ENCODE data around the gene RNF4.
"Not testable (repeated sequence)": the region's sequence is repeated elsewhere in the genome, so short reads cannot be mapped to it uniquely, and the experiment has no call there.

The RNF4 gene

DNA sequence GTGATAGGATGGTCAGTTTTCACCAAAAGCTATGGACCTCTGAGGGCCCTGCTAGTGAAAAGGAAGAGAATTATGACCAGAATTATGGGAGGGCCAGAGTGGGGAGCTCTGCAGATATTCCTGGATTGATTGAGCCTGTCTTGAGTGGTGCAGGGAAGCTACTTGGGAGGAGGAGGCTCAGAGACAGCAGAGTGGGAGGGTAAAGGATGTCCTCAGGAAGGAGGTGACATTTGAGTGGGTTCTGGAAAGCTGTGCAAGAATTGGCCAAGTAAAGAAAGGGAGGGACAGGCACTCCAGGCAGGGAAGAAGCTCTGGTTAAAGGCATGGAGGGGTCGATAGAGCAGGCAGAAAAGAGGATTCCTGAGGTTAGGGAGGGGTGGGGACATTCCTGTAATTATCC lies 24.1 kb downstream of the RNF4 start:
- no peak for DNase-seq

GRCh38 chr4:2494992-2495391 lies 26.1 kb downstream of the RNF4 start:
- no peak for DNase-seq

DNA sequence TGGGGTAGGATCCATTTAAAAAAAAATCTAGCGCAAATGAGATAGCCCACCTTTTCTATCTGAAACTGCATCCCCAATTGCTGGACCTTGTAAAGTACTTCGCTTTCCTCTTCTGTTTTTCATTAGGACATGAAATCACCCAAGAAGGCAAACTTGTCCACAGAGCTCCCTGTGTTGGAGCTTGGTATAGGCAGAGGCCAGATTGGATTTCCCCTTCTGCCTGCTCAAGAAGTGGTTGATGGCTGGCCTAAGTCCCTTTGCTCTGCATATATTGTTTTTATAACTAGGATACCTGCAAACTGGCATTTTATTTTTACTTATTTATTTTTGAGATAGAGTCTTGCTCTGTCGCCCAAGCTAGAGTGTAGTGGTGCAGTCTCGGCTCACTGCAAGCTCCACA lies 28.4 kb downstream of the RNF4 start:
- DNase-seq, result no peak

DNA sequence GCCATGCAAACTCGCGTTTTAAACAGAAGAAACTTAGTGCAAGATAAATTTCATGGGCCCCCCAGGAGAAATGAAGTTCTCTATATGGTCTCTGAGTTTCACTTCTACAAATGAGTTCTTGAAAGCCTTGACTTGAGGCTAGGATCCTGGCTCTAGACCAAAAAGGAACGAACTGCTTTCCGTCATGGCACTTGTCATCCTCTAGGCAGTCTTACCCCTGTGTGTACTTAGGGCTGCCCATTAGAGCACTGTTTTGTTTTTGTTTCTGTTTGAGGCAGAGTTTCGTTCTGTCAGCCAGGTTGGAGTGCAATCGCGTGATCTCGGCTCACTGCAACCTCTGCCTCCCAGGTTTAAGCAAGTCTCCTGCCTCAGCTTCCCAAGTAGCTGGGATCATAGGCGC lies 29.0 kb downstream of the RNF4 start:
- no peak for DNase-seq

GRCh38 chr4:2500547-2500946 lies 31.6 kb downstream of the RNF4 start:
- no peak for DNase-seq

GRCh38 chr4:2501034-2501594 lies 32.2 kb downstream of the RNF4 start:
- DNase-seq, result no peak

DNA sequence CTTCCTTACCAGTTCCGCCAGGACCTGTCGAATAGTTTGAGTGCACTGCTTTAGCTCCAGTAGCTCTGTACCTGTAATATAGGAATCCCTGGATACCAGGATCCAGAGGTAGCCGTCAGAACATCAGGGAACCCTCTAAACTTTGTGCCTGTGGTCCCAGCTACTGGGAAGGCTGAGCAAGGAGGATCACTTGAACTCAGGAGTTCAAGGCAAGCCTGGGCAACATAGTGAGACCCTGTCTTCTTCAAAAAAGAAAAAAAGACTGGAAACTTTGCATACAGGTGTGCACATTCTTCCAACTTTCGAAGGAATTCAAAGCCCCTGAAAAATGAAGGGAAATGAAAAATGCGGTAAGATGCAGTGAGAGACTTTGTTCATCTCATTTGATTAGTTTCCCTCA lies 34.9 kb downstream of the RNF4 start:
- no peak for DNase-seq

DNA sequence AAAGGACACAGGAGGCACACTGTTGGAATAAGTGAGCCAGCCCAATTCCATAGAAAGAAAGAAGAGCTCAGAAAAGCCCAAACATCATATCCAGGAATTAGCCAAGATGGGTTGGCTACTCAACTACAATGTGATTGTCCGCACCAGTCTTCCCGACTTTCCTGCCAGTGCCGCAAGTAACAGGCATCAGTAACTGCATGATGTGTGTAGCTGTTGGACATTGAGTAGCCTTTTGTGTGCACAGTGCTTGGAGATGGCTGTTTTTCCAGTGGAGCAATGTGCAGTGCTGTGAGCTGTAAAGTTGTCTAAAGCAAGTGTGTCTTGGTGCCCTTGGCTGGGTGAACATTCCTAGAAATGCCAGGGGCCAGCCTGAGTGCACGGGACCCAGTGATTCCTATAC lies 38.4 kb downstream of the RNF4 start:
- DNase-seq, result no peak

DNA sequence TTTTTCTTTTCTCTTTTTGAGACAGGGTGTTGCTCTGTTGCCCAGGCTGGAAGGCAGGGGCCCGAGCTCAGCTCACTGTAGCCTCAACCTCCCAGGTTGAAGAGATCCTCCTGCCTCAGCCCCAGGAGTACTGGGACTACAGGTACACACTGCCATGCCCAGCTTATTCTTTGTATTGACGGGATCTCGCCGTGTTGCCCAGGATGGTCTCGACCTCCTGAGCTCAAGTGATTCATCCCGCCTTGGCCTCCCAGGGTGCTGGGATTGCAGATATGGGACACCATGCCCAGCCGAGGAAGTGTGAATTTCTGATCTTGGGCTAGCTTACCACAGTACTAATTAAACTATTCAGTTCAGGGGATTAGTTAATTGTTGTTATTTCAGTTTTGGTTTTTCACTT lies 38.9 kb downstream of the RNF4 start:
- DNase-seq, result no peak

GRCh38 chr4:2510351-2511259 lies 41.7 kb downstream of the RNF4 start:
- DNase-seq, result no peak

GRCh38 chr4:2511645-2512131 lies 42.8 kb downstream of the RNF4 start:
- no peak for DNase-seq

DNA sequence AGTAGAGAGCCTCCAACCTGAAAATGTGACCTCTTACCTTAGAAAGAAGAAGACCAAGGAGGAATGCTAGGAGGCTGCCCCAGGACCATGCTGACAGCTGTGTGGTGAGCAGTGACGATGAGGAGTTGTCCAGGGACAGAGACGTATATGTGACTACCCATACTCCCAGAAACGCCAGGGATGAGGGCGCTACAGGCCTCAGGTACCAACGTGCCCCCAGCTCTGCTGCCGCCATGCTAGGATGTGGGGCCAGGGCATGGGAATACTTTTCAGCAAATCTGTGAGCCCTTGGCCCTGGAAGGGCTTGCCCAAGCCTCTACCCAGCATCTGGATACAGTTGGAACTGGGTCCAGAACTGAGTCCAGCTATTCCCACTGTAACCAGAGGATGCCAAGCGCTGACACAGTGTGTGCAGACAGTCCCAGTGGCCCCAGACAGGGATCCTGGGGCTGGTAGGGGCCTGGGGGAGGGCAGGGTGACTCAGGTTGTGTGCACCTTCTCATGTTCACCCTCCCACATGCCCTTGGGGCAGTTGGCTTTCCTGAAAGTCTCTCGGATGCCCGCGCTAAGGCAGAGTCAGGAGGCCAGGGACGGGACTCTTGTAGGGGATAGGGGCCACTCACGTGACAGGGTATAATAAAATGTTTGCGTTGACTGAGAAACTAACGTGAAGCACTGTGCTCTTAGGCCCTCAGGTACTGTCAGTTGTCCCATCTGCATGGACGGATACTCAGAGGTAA lies 43.7 kb downstream of the RNF4 start:
- DNase-seq, result no peak

GRCh38 chr4:2514193-2514592 lies 45.3 kb downstream of the RNF4 start:
- DNase-seq, result not testable (repeated sequence)

DNA sequence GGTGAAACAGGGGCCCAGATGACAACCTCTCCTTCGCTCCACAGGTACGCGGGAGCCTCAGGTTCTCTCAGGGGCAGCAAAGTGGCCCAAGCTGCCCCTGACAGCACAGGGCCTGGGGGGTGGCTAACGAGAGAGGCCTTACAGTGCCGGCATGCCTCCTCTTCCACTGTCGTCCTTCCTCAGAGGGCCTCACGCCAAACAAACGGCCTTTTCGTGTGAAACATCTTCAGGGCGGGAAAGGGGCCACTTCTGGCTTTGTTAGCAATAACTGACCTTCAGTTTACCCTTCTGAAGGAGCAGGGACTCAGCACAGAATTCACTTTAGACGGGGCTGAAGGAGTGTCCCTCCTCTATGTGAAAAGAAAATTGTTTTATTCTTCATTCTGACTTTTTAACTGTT lies 46.0 kb downstream of the RNF4 start:
- not testable (repeated sequence) for DNase-seq

- no peak for DNase-seq
Measured at GRCh38 chr4:2515830-2516550, 47.1 kb downstream of the RNF4 start.

DNA sequence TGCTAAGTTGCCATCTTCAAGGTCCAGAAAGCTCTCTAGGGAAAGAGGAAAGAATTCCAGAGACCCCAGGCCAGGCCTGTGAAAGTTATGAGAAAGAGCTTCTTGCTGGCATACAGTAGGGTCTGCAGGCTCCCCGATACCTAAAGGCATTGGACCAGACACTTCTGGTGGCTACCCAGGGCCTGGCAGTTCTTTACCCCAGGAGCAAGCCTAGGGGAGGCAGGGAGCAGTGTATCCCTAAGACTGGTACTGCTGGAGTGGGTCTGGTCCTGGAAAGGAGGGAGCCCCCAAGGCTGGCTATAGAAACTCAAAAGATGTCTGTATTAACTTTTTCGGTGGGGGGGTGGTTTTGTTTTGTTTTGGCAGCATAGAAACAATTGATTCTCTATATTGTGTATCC lies 47.7 kb downstream of the RNF4 start:
- no peak for DNase-seq

GRCh38 chr4:2526559-2526958 lies 57.7 kb downstream of the RNF4 start:
- no peak for DNase-seq

GRCh38 chr4:2534904-2535375 lies 66.0 kb downstream of the RNF4 start:
- no peak for DNase-seq

DNA sequence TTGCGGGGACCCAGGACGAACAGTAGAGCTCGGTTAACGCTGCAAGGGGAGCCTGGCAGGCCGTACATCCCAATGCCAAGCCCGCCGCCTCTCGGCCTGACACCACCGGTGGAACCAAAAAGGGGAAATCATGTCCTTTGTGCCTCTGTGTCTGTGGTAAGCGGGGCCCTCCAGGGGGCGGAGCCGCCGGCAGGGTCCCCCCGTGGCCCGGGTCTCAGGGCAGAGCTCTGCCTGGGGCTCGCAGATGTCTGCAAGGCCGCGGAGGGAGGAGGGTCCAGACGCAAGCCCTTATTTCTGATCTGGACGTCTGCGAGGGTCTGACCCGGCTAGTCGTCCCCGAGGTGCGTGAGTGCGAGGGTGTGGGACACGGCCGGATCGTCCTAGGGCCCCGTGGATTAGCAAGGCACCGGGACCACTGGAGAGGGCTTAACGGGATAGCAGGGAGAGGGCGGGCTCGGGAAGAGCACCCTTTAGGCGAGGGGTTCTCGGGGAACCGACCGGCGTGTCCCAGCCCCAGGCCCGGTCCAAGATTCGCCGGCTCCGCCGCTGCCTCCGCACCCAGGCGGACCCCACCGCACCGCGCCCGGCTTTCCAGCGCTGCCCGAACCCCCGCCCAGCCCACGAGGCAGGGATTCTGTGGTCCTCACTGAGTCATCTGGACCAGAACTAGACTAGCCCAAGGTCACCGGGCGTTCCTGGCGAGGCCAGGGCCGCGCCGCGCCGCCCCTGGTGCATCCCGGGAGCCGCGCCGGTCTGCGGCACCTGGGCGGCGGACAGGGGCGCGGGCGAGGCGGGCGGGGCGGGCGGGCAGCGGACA lies 66.7 kb downstream of the RNF4 start:
- DNase-seq, result peak; percentile 34 to 51 (median 40)

DNA sequence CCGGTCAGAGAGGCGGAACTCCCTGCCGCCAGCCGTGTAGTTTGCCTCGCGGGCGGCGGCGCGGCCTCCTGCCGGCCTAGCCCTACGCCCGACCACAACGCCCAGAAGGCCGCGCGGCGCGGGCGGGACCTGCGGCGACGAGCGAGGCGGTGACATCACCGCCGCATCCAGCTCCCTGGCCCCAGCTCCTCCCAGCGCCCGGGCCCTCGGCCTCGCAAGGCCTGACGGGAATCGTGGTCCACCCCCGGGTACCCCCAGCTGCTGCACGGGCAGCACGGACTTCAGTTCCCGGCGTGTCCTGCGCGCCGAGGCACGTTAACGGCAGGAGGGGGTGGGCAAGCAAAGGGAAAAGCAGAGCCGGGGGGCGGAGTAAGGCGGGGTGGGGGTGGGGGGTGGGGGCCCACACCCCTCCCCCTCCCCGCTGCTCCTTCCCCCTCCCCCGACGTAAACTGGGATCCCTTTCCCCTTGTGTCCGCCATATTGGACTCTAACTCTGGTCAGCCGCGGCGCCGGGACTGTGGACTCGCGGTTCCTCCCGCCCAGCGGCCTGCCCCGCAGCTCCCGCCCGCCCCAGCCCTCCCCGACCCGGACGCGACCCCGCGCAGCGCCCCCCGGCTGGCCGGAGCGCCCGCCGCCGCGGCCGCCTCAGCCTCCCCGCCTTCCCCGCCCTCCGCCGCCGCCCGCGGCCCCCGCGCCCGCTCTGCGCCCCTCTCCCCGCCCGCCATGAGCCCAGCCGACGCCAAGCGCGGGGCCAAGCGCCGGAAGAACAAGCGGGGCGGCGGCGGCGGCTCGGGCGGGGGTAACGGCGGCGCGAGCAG lies 67.5 kb downstream of the RNF4 start, which contains the start of gene FAM193A:
Gene FAM193A (plus strand): TSS at position 455 of the 818 bp plus-strand sequence. CDS start 269 bp downstream, at position 724.
- DNase-seq, result peak; percentile 96 to 99 (median 98)

All from activated CD4-positive, CD25-positive, alpha-beta regulatory T cell (primary cell).